Peyer's patch (tissue), 4 donors: ENCODE measurements around the gene ARL6IP1. TPM values are rescaled to one million over a fixed set of nuclear protein-coding genes. Genes with fewer than 3 reads are reported as not detected.

Experiments
- total RNA-seq, 4 donors: library from RNA; depleted of rRNA; stranded (reverse); fragments of >200 nt; gene quantifications; one replicate each; pipeline ENCODE4 v1.1.0, GENCODE V29; 2016

The ARL6IP1 gene
- total RNA-seq, 4 donors from 2014 or later, result 56.1 to 179 (median 122) TPM

Other genes with a start within 250 kb of the ARL6IP1 start
- gene NOMO2, start 239.5 kb downstream of the ARL6IP1 start, total RNA-seq, result 10 to 100 TPM; 32.2 to 92.5 (median 63.7) TPM
- 100 to 1,000 TPM; 361 to 943 (median 495) TPM for gene RPS15A, start 11.2 kb downstream of the ARL6IP1 start, total RNA-seq
- gene SMG1, start 124.9 kb upstream of the ARL6IP1 start, total RNA-seq, result 100 to 1,000 TPM; 129 to 157 (median 137) TPM
- gene TMC7, start 182.4 kb upstream of the ARL6IP1 start, total RNA-seq, result 1 to 10 TPM; 2.5 to 7.0 (median 5.6) TPM